Gastroesophageal sphincter (tissue), 3 donors: ENCODE data around the gene IRF3.

ENCODE experiments used
- CTCF ChIP-seq, 4 experiments: fragments of 200-600 bp in 2 of 4; fragments of 450-650 bp in 2 of 4; sonication (generic) in 1 of 4; IDR thresholded peaks; one replicate each; pipeline ENCODE4 v1.5.1; 2017 to 2019; ENCODE audit warnings: antibody characterized with exemption in 4 of 4, mild to moderate bottlenecking in 2 of 4, moderate library complexity in 2 of 4
- EP300 ChIP-seq: sonication (generic); formaldehyde crosslinking; IDR thresholded peaks from one replicate; pipeline ENCODE4 v1.6.1; 2017; ENCODE audit warnings: antibody characterized with exemption, mild to moderate bottlenecking
- POLR2A ChIP-seq, 2 donors: fragments of 450-650 bp; IDR thresholded peaks; one replicate each; pipeline ENCODE4 v1.6.1; 2017; ENCODE audit warnings: antibody characterized with exemption in 2 of 2, mild to moderate bottlenecking in 2 of 2, moderate library complexity in 1 of 2
- POLR2AphosphoS5 ChIP-seq: sonication (generic); formaldehyde crosslinking; IDR thresholded peaks from one replicate; pipeline ENCODE4 v1.6.1; 2017; ENCODE audit warnings: antibody characterized with exemption

GRCh38 chr19:49643466-49643865, 22.2 kb downstream of the IRF3 start:
- no peak for TF ChIP-seq POLR2A (IDR thresholded peaks at IDR 0.05)
- no peak for TF ChIP-seq CTCF (IDR thresholded peaks at IDR 0.05)
- no peak for TF ChIP-seq EP300
- no peak for TF ChIP-seq POLR2AphosphoS5
